ENCODE data around the gene PPARA. TPM values are rescaled to one million over a fixed set of nuclear protein-coding genes. Genes with fewer than 3 reads are reported as not detected.
A peak's percentile ranks its signal among the peaks of the same experiment; 100 is the strongest.

The PPARA gene
- total and polyA plus RNA-seq, 5 donors = 22.9 to 85.2 (median 71.4) TPM

GRCh38 chr22:46220921-46221320 lies 70.6 kb downstream of the PPARA start:
- H3K4me1 ChIP-seq (ENCODE audit: control insufficient read depth, insufficient read depth, low read length) = no peaks in the 10 kb centered on the region
- 85% methylated on average over 5 of the region's 5 CpGs for WGBS
- ATAC-seq (no peak), DNase-seq (no peak)
- intact Hi-C loops (cut with DNase I) = no loop called here
- H3K9me3 ChIP-seq (ENCODE audit: control insufficient read depth, low read length) = no peaks in the 10 kb centered on the region
- no peak overlapping the region for H3K27ac ChIP-seq (ENCODE audit: low read length)
- no peaks in the 10 kb centered on the region for H3K27me3 ChIP-seq (ENCODE audit: control insufficient read depth, insufficient read depth)
- H3K4me3 ChIP-seq (ENCODE audit: low read length) = no peak overlapping the region

GRCh38 chr22:46224044-46224897 lies 73.9 kb downstream of the PPARA start:
- H3K9me3 ChIP-seq (ENCODE audit: control insufficient read depth, low read length) = no peaks in the 10 kb centered on the region
- peak; percentile 31 to 42 for ATAC-seq
- intact Hi-C loops (cut with DNase I) = no loop called here
- DNase-seq = no peak
- 91% methylated on average over 23 of the region's 23 CpGs for WGBS
- no peaks in the 10 kb centered on the region for H3K27me3 ChIP-seq (ENCODE audit: control insufficient read depth, insufficient read depth)
- no peaks in the 10 kb centered on the region for H3K4me1 ChIP-seq (ENCODE audit: control insufficient read depth, insufficient read depth, low read length)
- no peak overlapping the region for H3K4me3 ChIP-seq (ENCODE audit: low read length)
- no peak overlapping the region for H3K27ac ChIP-seq (ENCODE audit: low read length)

GRCh38 chr22:46224898-46225290 lies 74.6 kb downstream of the PPARA start:
- H3K27ac ChIP-seq (ENCODE audit: low read length) = no peak overlapping the region
- H3K4me1 ChIP-seq (ENCODE audit: control insufficient read depth, insufficient read depth, low read length) = no peaks in the 10 kb centered on the region
- no peak overlapping the region for H3K4me3 ChIP-seq (ENCODE audit: low read length)
- no peaks in the 10 kb centered on the region for H3K27me3 ChIP-seq (ENCODE audit: control insufficient read depth, insufficient read depth)
- DNase-seq = no peak
- 77% methylated on average over 10 of the region's 10 CpGs for WGBS
- H3K9me3 ChIP-seq (ENCODE audit: control insufficient read depth, low read length) = no peaks in the 10 kb centered on the region
- ATAC-seq = peak in 1 of 2 donors; percentile 27
- intact Hi-C loops (cut with DNase I) = no loop called here

GRCh38 chr22:46225631-46226030 lies 75.3 kb downstream of the PPARA start:
- peak in 1 of 2 donors; percentile 23 for ATAC-seq
- 94% methylated on average over 7 of the region's 7 CpGs for WGBS
- H3K9me3 ChIP-seq (ENCODE audit: control insufficient read depth, low read length) = no peaks in the 10 kb centered on the region
- H3K4me1 ChIP-seq (ENCODE audit: control insufficient read depth, insufficient read depth, low read length) = no peaks in the 10 kb centered on the region
- intact Hi-C loops (cut with DNase I) = no loop called here
- H3K27me3 ChIP-seq (ENCODE audit: control insufficient read depth, insufficient read depth) = no peaks in the 10 kb centered on the region
- no peak for DNase-seq
- H3K4me3 ChIP-seq (ENCODE audit: low read length) = no peak overlapping the region
- H3K27ac ChIP-seq (ENCODE audit: low read length) = no peak overlapping the region

- Histone ChIP-seq H3K9me3 (ENCODE audit: control insufficient read depth, low read length) (no peaks in the 10 kb centered on the region), H3K27ac (ENCODE audit: low read length) (no peak overlapping the region), H3K27me3 (ENCODE audit: control insufficient read depth, insufficient read depth) (no peaks in the 10 kb centered on the region), H3K4me3 (ENCODE audit: low read length) (no peak overlapping the region), H3K4me1 (ENCODE audit: control insufficient read depth, insufficient read depth, low read length) (no peaks in the 10 kb centered on the region)
- WGBS = 94% methylated on average over 7 of the region's 7 CpGs
- intact Hi-C loops (cut with DNase I) = no loop called here
- no peak for ATAC-seq
- DNase-seq = no peak
Measured at GRCh38 chr22:46226577-46226976, 76.3 kb downstream of the PPARA start.

- Histone ChIP-seq H3K27ac (ENCODE audit: low read length) (no peak overlapping the region), H3K4me3 (ENCODE audit: low read length) (no peak overlapping the region), H3K27me3 (ENCODE audit: control insufficient read depth, insufficient read depth) (no peaks in the 10 kb centered on the region), H3K9me3 (ENCODE audit: control insufficient read depth, low read length) (no peaks in the 10 kb centered on the region), H3K4me1 (ENCODE audit: control insufficient read depth, insufficient read depth, low read length) (no peaks in the 10 kb centered on the region)
- WGBS = 82% methylated on average over 8 of the region's 8 CpGs
- no peak for ATAC-seq
- DNase-seq = no peak
- intact Hi-C loops (cut with DNase I) = loop anchor here in 2 of 4 donors (10.0 kb wide), 2 partner anchors 75 to 85 kb away; partner anchors contain the start of gene PPARA (in 1 of the 2)
Measured at GRCh38 chr22:46229701-46230100, 79.4 kb downstream of the PPARA start.

- Histone ChIP-seq H3K4me3 (ENCODE audit: low read length) (no peak overlapping the region), H3K9me3 (ENCODE audit: control insufficient read depth, low read length) (no peaks in the 10 kb centered on the region), H3K27me3 (ENCODE audit: control insufficient read depth, insufficient read depth) (no peaks in the 10 kb centered on the region), H3K27ac (ENCODE audit: low read length) (no peak overlapping the region), H3K4me1 (ENCODE audit: control insufficient read depth, insufficient read depth, low read length) (no peaks in the 10 kb centered on the region)
- intact Hi-C loops (cut with DNase I) = loop anchor here in 2 of 4 donors (10.0 kb wide), 2 partner anchors 76 to 86 kb away; partner anchors contain the start of gene PPARA (in 1 of the 2)
- no peak for ATAC-seq
- WGBS = 86% methylated on average over 13 of the region's 13 CpGs
- DNase-seq = no peak
Measured at GRCh38 chr22:46230262-46230901, 80.1 kb downstream of the PPARA start.

- 40% methylated on average over 9 of the region's 9 CpGs for WGBS
- intact Hi-C loops (cut with DNase I) = loop anchor here in 2 of 4 donors (10.0 kb wide), 2 partner anchors 78 to 88 kb away; partner anchors contain the start of gene PPARA (in 1 of the 2)
- peak overlapping the region; percentile 8 for H3K27ac ChIP-seq (ENCODE audit: low read length)
- ATAC-seq (peak; percentile 77 to 87), DNase-seq (peak; percentile 56 to 76 (median 74))
- no peak overlapping the region for H3K4me3 ChIP-seq (ENCODE audit: low read length)
- no peaks in the 10 kb centered on the region for H3K4me1 ChIP-seq (ENCODE audit: control insufficient read depth, insufficient read depth, low read length)
- no peaks in the 10 kb centered on the region for H3K27me3 ChIP-seq (ENCODE audit: control insufficient read depth, insufficient read depth)
- no peaks in the 10 kb centered on the region for H3K9me3 ChIP-seq (ENCODE audit: control insufficient read depth, low read length)
Measured at GRCh38 chr22:46233231-46233630, 82.9 kb downstream of the PPARA start.

GRCh38 chr22:46234969-46235368 lies 84.6 kb downstream of the PPARA start:
- peaks cover under 1% of the 10 kb centered on the region for H3K4me1 ChIP-seq (ENCODE audit: control insufficient read depth, insufficient read depth, low read length)

GRCh38 chr22:46237453-46238124 lies 87.3 kb downstream of the PPARA start:
- Histone ChIP-seq H3K4me1 (ENCODE audit: control insufficient read depth, insufficient read depth, low read length) (peaks cover 3% of the 10 kb centered on the region), H3K9me3 (ENCODE audit: control insufficient read depth, low read length) (no peaks in the 10 kb centered on the region), H3K27me3 (ENCODE audit: control insufficient read depth, insufficient read depth) (no peaks in the 10 kb centered on the region), H3K4me3 (ENCODE audit: low read length) (no peak overlapping the region), H3K27ac (ENCODE audit: low read length) (peak overlapping the region; percentile 77)
- DNase-seq (peak; percentile 54 to 87 (median 85)), ATAC-seq (peak; percentile 32 to 39)
- 68% methylated on average over 12 of the region's 12 CpGs for WGBS
- intact Hi-C loops (cut with DNase I) = loop anchor here in 2 of 4 donors (10.0 kb wide), 2 partner anchors 83 to 93 kb away; partner anchors contain the start of gene PPARA (in 1 of the 2)

More at GRCh38 chr22:46234969-46235368, 84.6 kb downstream of the PPARA start:
- DNase-seq (no peak), ATAC-seq (no peak)
- intact Hi-C loops (cut with DNase I) = loop anchor here in 2 of 4 donors (10.0 kb wide), 2 partner anchors 80 to 90 kb away; partner anchors contain the start of gene PPARA (in 1 of the 2)
- Histone ChIP-seq H3K27me3 (ENCODE audit: control insufficient read depth, insufficient read depth) (no peaks in the 10 kb centered on the region), H3K9me3 (ENCODE audit: control insufficient read depth, low read length) (no peaks in the 10 kb centered on the region), H3K27ac (ENCODE audit: low read length) (no peak overlapping the region), H3K4me3 (ENCODE audit: low read length) (no peak overlapping the region)
- 90% methylated on average over 12 of the region's 12 CpGs for WGBS

Measured in right cardiac atrium (tissue), 5 donors.